HG03135 (cell line): ENCODE results near the gene SLC4A1.
"Not testable (repeated sequence)": the region's sequence is repeated elsewhere in the genome, so short reads cannot be mapped to it uniquely, and the experiment has no call there.

Source experiments
- ATAC-seq: cut with Tn5 transposase; IDR thresholded peaks from one replicate; pipeline ENCODE4 v1.9.1; 2021; ENCODE audit warnings: mild to moderate bottlenecking, moderate library complexity; ENCODE audit not compliant: unreplicated experiment

SLC4A1 gene

GRCh38 chr17:44257815-44258760, 9.8 kb downstream of the SLC4A1 start:
- no peak for ATAC-seq

GRCh38 chr17:44256671-44257070, 11.3 kb downstream of the SLC4A1 start:
- ATAC-seq = no peak

- ATAC-seq = no peak
Measured at GRCh38 chr17:44255915-44256314, 12.0 kb downstream of the SLC4A1 start.

GRCh38 chr17:44254361-44255095, 13.4 kb downstream of the SLC4A1 start:
- ATAC-seq = no peak

GRCh38 chr17:44253006-44253405, 14.9 kb downstream of the SLC4A1 start:
- ATAC-seq = no peak

- no peak for ATAC-seq
Measured at GRCh38 chr17:44251062-44251461, 16.9 kb downstream of the SLC4A1 start.

GRCh38 chr17:44249501-44250246, 18.3 kb downstream of the SLC4A1 start:
- ATAC-seq = no peak

- no peak for ATAC-seq
Measured at GRCh38 chr17:44247876-44248736, 19.8 kb downstream of the SLC4A1 start.

- ATAC-seq = no peak
Measured at GRCh38 chr17:44247440-44247841, 20.5 kb downstream of the SLC4A1 start.

- ATAC-seq = no peak
Measured at GRCh38 chr17:44241106-44241624, 26.8 kb downstream of the SLC4A1 start.

- not testable (repeated sequence) for ATAC-seq
Measured at GRCh38 chr17:44237886-44238285, 30.0 kb downstream of the SLC4A1 start.

GRCh38 chr17:44236444-44236991, 31.4 kb downstream of the SLC4A1 start:
- ATAC-seq = no peak

GRCh38 chr17:44235583-44235936, 32.4 kb downstream of the SLC4A1 start:
- ATAC-seq = no peak

GRCh38 chr17:44233582-44233981, 34.4 kb downstream of the SLC4A1 start:
- ATAC-seq = no peak

- no peak for ATAC-seq
Measured at GRCh38 chr17:44232061-44232460, 35.9 kb downstream of the SLC4A1 start.

GRCh38 chr17:44230140-44230539, 37.8 kb downstream of the SLC4A1 start:
- ATAC-seq = no peak

- no peak for ATAC-seq
Measured at GRCh38 chr17:44229090-44229489, 38.8 kb downstream of the SLC4A1 start.

- no peak for ATAC-seq
Measured at GRCh38 chr17:44223541-44224071, 44.3 kb downstream of the SLC4A1 start.

- ATAC-seq = no peak
Measured at GRCh38 chr17:44222112-44222869, 45.6 kb downstream of the SLC4A1 start.
